Measurements from ENCODE around the gene BAHCC1. TPM values are rescaled to one million over a fixed set of nuclear protein-coding genes. Genes with fewer than 3 reads are reported as not detected.

BAHCC1 gene
- total RNA-seq, 2 experiments from 2014 or later = 0.20 to 0.41 TPM

- Mint-ChIP-seq H3K9me3 (no peaks in the 10 kb centered on the region), H3K27ac (no peak overlapping the region), H3K27me3 (no peaks in the 10 kb centered on the region), H3K4me1 (ENCODE audit: low read depth) (no peaks in the 10 kb centered on the region), H3K4me3 (no peak overlapping the region), H3K36me3 (ENCODE audit: low read depth) (no peaks in the 10 kb centered on the region)
- H3K27me3 ChIP-seq (ENCODE audit: control insufficient read depth in 1 of 2, insufficient read depth in 2 of 2, low read length in 2 of 2) = no peaks in the 10 kb centered on the region
- ATAC-seq (ENCODE audit: poor library complexity) = no peak
- H3K4me1 ChIP-seq (ENCODE audit: insufficient read depth, low read length) = no peaks in the 10 kb centered on the region
- peaks cover 0 to 15% of the 10 kb centered on the region in 2 experiments for H3K9me3 ChIP-seq (ENCODE audit: control insufficient read depth in 1 of 2, insufficient read depth in 1 of 2, low read length in 2 of 2)
- DNase-seq = no peak
- no peak for TF ChIP-seq CTCF (IDR thresholded peaks at IDR 0.05)
- H3K27ac ChIP-seq (ENCODE audit: low read depth in 1 of 2, low read length in 2 of 2) = no peak overlapping the region
- intact Hi-C loops (cut with DNase I, micrococcal nuclease) = no loop called here
- H3K4me3 ChIP-seq (ENCODE audit: low read length) = no peak overlapping the region
- no peaks in the 10 kb centered on the region for H3K36me3 ChIP-seq (ENCODE audit: insufficient read depth, low read length)
- ChIA-PET POLR2A (no interaction called here), CTCF (no interaction called here)
These were observed 70.7 kb downstream of the BAHCC1 start for GRCh38 chr17:81465910-81466309.

GRCh38 chr17:81466564-81467472 lies 71.6 kb downstream of the BAHCC1 start:
- no peak for TF ChIP-seq CTCF (IDR thresholded peaks at IDR 0.05)
- DNase-seq = no peak
- Mint-ChIP-seq H3K27me3 (no peaks in the 10 kb centered on the region), H3K4me1 (ENCODE audit: low read depth) (no peaks in the 10 kb centered on the region), H3K27ac (no peak overlapping the region), H3K36me3 (ENCODE audit: low read depth) (no peaks in the 10 kb centered on the region), H3K4me3 (no peak overlapping the region), H3K9me3 (no peaks in the 10 kb centered on the region)
- H3K4me1 ChIP-seq (ENCODE audit: insufficient read depth, low read length) = no peaks in the 10 kb centered on the region
- CTCF ChIA-PET = no interaction called here
- POLR2A ChIA-PET = no interaction called here
- H3K27ac ChIP-seq (ENCODE audit: low read depth in 1 of 2, low read length in 2 of 2) = no peak overlapping the region
- no peaks in the 10 kb centered on the region for H3K27me3 ChIP-seq (ENCODE audit: control insufficient read depth in 1 of 2, insufficient read depth in 2 of 2, low read length in 2 of 2)
- H3K36me3 ChIP-seq (ENCODE audit: insufficient read depth, low read length) = no peaks in the 10 kb centered on the region
- intact Hi-C loops (cut with DNase I, micrococcal nuclease) = no loop called here
- ATAC-seq (ENCODE audit: poor library complexity) = no peak
- H3K9me3 ChIP-seq (ENCODE audit: control insufficient read depth in 1 of 2, insufficient read depth in 1 of 2, low read length in 2 of 2) = peaks cover 0 to 9% of the 10 kb centered on the region in 2 experiments
- no peak overlapping the region for H3K4me3 ChIP-seq (ENCODE audit: low read length)

GRCh38 chr17:81468111-81468769 lies 73.0 kb downstream of the BAHCC1 start:
- H3K36me3 ChIP-seq (ENCODE audit: insufficient read depth, low read length) = no peaks in the 10 kb centered on the region
- ATAC-seq (ENCODE audit: poor library complexity) = no peak
- Mint-ChIP-seq H3K9me3 (no peaks in the 10 kb centered on the region), H3K27me3 (no peaks in the 10 kb centered on the region), H3K4me1 (ENCODE audit: low read depth) (no peaks in the 10 kb centered on the region), H3K36me3 (ENCODE audit: low read depth) (no peaks in the 10 kb centered on the region), H3K27ac (no peak overlapping the region), H3K4me3 (no peak overlapping the region)
- DNase-seq = no peak
- ChIA-PET CTCF (no interaction called here), POLR2A (no interaction called here)
- intact Hi-C loops (cut with DNase I, micrococcal nuclease) = no loop called here
- no peak overlapping the region for H3K4me3 ChIP-seq (ENCODE audit: low read length)
- H3K4me1 ChIP-seq (ENCODE audit: insufficient read depth, low read length) = no peaks in the 10 kb centered on the region
- H3K27me3 ChIP-seq (ENCODE audit: control insufficient read depth in 1 of 2, insufficient read depth in 2 of 2, low read length in 2 of 2) = no peaks in the 10 kb centered on the region
- H3K9me3 ChIP-seq (ENCODE audit: control insufficient read depth in 1 of 2, insufficient read depth in 1 of 2, low read length in 2 of 2) = peaks cover 0 to 10% of the 10 kb centered on the region in 2 experiments
- no peak overlapping the region for H3K27ac ChIP-seq (ENCODE audit: low read depth in 1 of 2, low read length in 2 of 2)
- TF ChIP-seq CTCF (IDR thresholded peaks at IDR 0.05) = no peak

Measured in CD4-positive, alpha-beta T cell (primary cell).